A204.1 (cell line): ENCODE data around the gene RAB3D.

Experiments used
- FAIRE-seq: peaks from 2 replicates; lab custom pipeline; 2012; peaks lifted over from hg19 to GRCh38; lab: Jason Lieb, UNC

RAB3D gene

GRCh38 chr19:11295180-11295579 is 44.3 kb downstream of the RAB3D start:
- no peak for FAIRE-seq

GRCh38 chr19:11293433-11294389 is 45.7 kb downstream of the RAB3D start:
- FAIRE-seq, result no peak

GRCh38 chr19:11291991-11292390 is 47.5 kb downstream of the RAB3D start:
- no peak for FAIRE-seq

- FAIRE-seq, result no peak
Observed at GRCh38 chr19:11291415-11291814, 48.0 kb downstream of the RAB3D start.

- no peak for FAIRE-seq
Observed at GRCh38 chr19:11290256-11290655, 49.2 kb downstream of the RAB3D start.

GRCh38 chr19:11288349-11288748 is 51.1 kb downstream of the RAB3D start:
- FAIRE-seq, result no peak

GRCh38 chr19:11286312-11286974 is 53.0 kb downstream of the RAB3D start:
- FAIRE-seq, result no peak

- no peak for FAIRE-seq
Observed at GRCh38 chr19:11284515-11284914, 54.9 kb downstream of the RAB3D start.

GRCh38 chr19:11281356-11282049 is 58.0 kb downstream of the RAB3D start:
- FAIRE-seq, result no peak

- FAIRE-seq, result no peak
Observed at GRCh38 chr19:11279505-11280236, 59.8 kb downstream of the RAB3D start.

GRCh38 chr19:11278670-11279069 is 60.8 kb downstream of the RAB3D start:
- FAIRE-seq, result no peak

GRCh38 chr19:11274533-11275086 is 64.8 kb downstream of the RAB3D start:
- FAIRE-seq, result no peak

- no peak for FAIRE-seq
Observed at GRCh38 chr19:11273989-11274388, 65.5 kb downstream of the RAB3D start.

GRCh38 chr19:11273296-11273695 is 66.2 kb downstream of the RAB3D start:
- FAIRE-seq, result no peak
